Pancreas (tissue), 10 donors: Measurements from ENCODE around the gene TUBGCP4. TPM values are rescaled to one million over a fixed set of nuclear protein-coding genes. Genes with fewer than 3 reads are reported as not detected.

ENCODE experiments used
- ATAC-seq, 4 donors: fragments of 200-7000 bp; cut with Tn5 transposase; one replicate each; pipeline versions ENCODE4 v1.8.0 to v1.9.1; 2020; ENCODE audit warnings: mild to moderate bottlenecking in 4 of 4, moderate library complexity in 4 of 4
- DNase-seq, 6 donors: peaks; one replicate each; pipeline ENCODE4 v3.0.0-alpha.2; 2020
- FAIRE-seq: peaks from 2 replicates; lab custom pipeline; 2012; peaks lifted over from hg19 to GRCh38; lab: Jason Lieb, UNC
- H3K27ac ChIP-seq, 4 donors: fragments of 200-600 bp; sonication (generic); 1 replicate in 3 of 4; 2 replicates in 1 of 4; pipeline versions ENCODE4 v1.5.0 to v1.8.0; 2020
- H3K27me3 ChIP-seq, 4 donors: fragments of 200-600 bp; one replicate each; pipeline ENCODE4 v1.8.0; 2021
- H3K36me3 ChIP-seq, 3 donors: fragments of 200-600 bp; sonication (generic) in 1 of 3; one replicate each; pipeline versions ENCODE4 v1.5.0 to v1.8.0; 2020 to 2021
- H3K4me1 ChIP-seq, 3 donors: fragments of 200-600 bp; one replicate each; pipeline ENCODE4 v1.8.0; 2021
- H3K4me3 ChIP-seq, 4 donors: fragments of 200-600 bp; sonication (generic) in 2 of 4; one replicate each; pipeline versions ENCODE4 v1.5.0 to v1.8.0; 2020 to 2021
- H3K9me3 ChIP-seq, 4 donors: fragments of 200-600 bp; one replicate each; pipeline ENCODE4 v1.8.0; 2021
- CTCF ChIP-seq, 4 donors: fragments of 200-600 bp; sonication (generic) in 3 of 4; IDR thresholded peaks; one replicate each; pipeline versions ENCODE4 v1.5.0 to v1.8.0; 2021; ENCODE audit warnings: antibody characterized with exemption in 4 of 4
- WGBS, 2 donors: extraction: QIAGEN DNeasy Blood & Tissue Kit; methylation state at CpG; one replicate each; pipeline ENCODE4 v1.1.7; 2013; 5-methylcytosine and 5-hydroxymethylcytosine counted together
- intact Hi-C, 3 donors: fragments of 100-400 bp; cut with DNase I; formaldehyde crosslinking; loops; one replicate each; pipeline versions ENCODE4 v1.11.1 to v1.14.2; 2022
- polyA plus RNA-seq, 2 donors: library from polyadenylated mRNA; stranded (reverse); fragments of 200-250 nt; gene quantifications; one replicate each; pipeline ENCODE4 v1.2.3, GENCODE V29; 2013
- total RNA-seq, 6 donors: library from RNA; stranded (reverse); fragmentation: NEBNext Ultra II Directional in 4 of 6; extraction: Animal tissue kit (Norgen Biotek cat#: 25700) in 4 of 6; gene quantifications; one replicate each; pipeline versions ENCODE4 v1.2.1 to v1.2.4, GENCODE V29; 2021 to 2023
- donor health status: healthy with polysubstance abuse.
- donor health status: DM: no; HTN: no; CAD: no; lungs with moderate emphysema.
- donor health status: DM: no; HTN: no; CAD: no.
- donor health status: control.
- donor health status: control.
- donor health status: Bipolar disorder and iron deficiency.
- donor health status: DM: yes; HTN: yes; CAD: no.
- donor health status: DM: no; HTN: no; CAD: no.
- donor health status: DM: no; HTN: no; CAD: no.
- donor health status: DM: yes; HTN: yes; CAD: no.

Gene TUBGCP4
- total and polyA plus RNA-seq, 8 donors = 4.8 to 14.8 (median 9.4) TPM

GRCh38 chr15:43361313-43361903 is 9.5 kb upstream of the TUBGCP4 start:
- intact Hi-C loops = no loop called here
- DNase-seq = no peak
- no peak for TF ChIP-seq CTCF (IDR thresholded peaks at IDR 0.05)
- Histone ChIP-seq H3K36me3 (peaks cover 13 to 70% (median 17%) of the 10 kb centered on the region in 3 donors), H3K27me3 (no peaks in the 10 kb centered on the region), H3K4me3 (no peak overlapping the region), H3K9me3 (no peaks in the 10 kb centered on the region), H3K27ac (no peak overlapping the region), H3K4me1 (no peaks in the 10 kb centered on the region)
- no peak for FAIRE-seq
- ATAC-seq = no peak
- WGBS, 2 donors = 97 to 98% methylated on average over 7 of the region's 7 CpGs

- FAIRE-seq = no peak
- Histone ChIP-seq H3K36me3 (peaks cover 0 to 21% (median 0%) of the 10 kb centered on the region in 3 donors), H3K27me3 (no peaks in the 10 kb centered on the region), H3K4me3 (peak overlapping the region; percentile 55 to 88 (median 73)), H3K4me1 (peaks cover 7 to 17% (median 13%) of the 10 kb centered on the region in 3 donors), H3K9me3 (no peaks in the 10 kb centered on the region), H3K27ac (peak overlapping the region; percentile 42 to 73 (median 49))
- peak in 2 of 6 donors; percentile 3 to 24 for DNase-seq
- ATAC-seq = peak; percentile 47 to 75 (median 60)
- TF ChIP-seq CTCF (IDR thresholded peaks at IDR 0.05) = no peak
- intact Hi-C loops = no loop called here
- WGBS, 2 donors = 0 to 1% methylated on average over 42 to 45 of the region's 45 CpGs
These were observed 459 bp upstream of the TUBGCP4 start for GRCh38 chr15:43370310-43370974.

- H3K4me1 ChIP-seq = peaks cover 0 to 10% (median 4%) of the 10 kb centered on the region in 3 donors
- H3K27ac ChIP-seq = no peak overlapping the region
- intact Hi-C loops = no loop called here
- H3K4me3 ChIP-seq = no peak overlapping the region
- no peaks in the 10 kb centered on the region for H3K27me3 ChIP-seq
- no peaks in the 10 kb centered on the region for H3K9me3 ChIP-seq
- WGBS, 2 donors = 78 to 85% methylated on average over 13 of the region's 13 CpGs
- no peak for FAIRE-seq
- H3K36me3 ChIP-seq = peaks cover 0 to 14% (median 7%) of the 10 kb centered on the region in 3 donors
- DNase-seq = peak in 1 of 6 donors; percentile 13
- TF ChIP-seq CTCF (IDR thresholded peaks at IDR 0.05) = peak; percentile 42 to 52 (median 48)
- peak in 2 of 4 donors; percentile 33 to 36 for ATAC-seq
These were observed 5.3 kb downstream of the TUBGCP4 start for GRCh38 chr15:43376017-43376705.

- intact Hi-C loops = no loop called here
- Histone ChIP-seq H3K4me1 (no peaks in the 10 kb centered on the region), H3K4me3 (no peak overlapping the region), H3K9me3 (no peaks in the 10 kb centered on the region), H3K36me3 (peaks cover 0 to 36% (median 11%) of the 10 kb centered on the region in 3 donors), H3K27ac (no peak overlapping the region), H3K27me3 (no peaks in the 10 kb centered on the region)
- no peak for FAIRE-seq
- no peak for ATAC-seq
- no peak for DNase-seq
- TF ChIP-seq CTCF (IDR thresholded peaks at IDR 0.05) = no peak
These were observed 7.7 kb downstream of the TUBGCP4 start for GRCh38 chr15:43378601-43379000.
